GM18511 (cell line): ENCODE data around the gene GPR152.
"Not testable (repeated sequence)": the region's sequence is repeated elsewhere in the genome, so short reads cannot be mapped to it uniquely, and the experiment has no call there.

ENCODE experiments used
- ATAC-seq: cut with Tn5 transposase; IDR thresholded peaks from one replicate; pipeline ENCODE4 v1.9.1; 2021; ENCODE audit warnings: mild to moderate bottlenecking, moderate library complexity; ENCODE audit not compliant: unreplicated experiment

Gene GPR152

GRCh38 chr11:67410984-67411784, 41.3 kb downstream of the GPR152 start:
- ATAC-seq, result no peak

GRCh38 chr11:67410369-67410831, 42.1 kb downstream of the GPR152 start:
- no peak for ATAC-seq

- no peak for ATAC-seq
Observed at GRCh38 chr11:67409781-67410368, 42.7 kb downstream of the GPR152 start.

GRCh38 chr11:67409261-67409666, 43.3 kb downstream of the GPR152 start:
- peak; percentile 53 for ATAC-seq

- ATAC-seq, result no peak
Observed at GRCh38 chr11:67408437-67409200, 43.9 kb downstream of the GPR152 start.

GRCh38 chr11:67407688-67408163, 44.8 kb downstream of the GPR152 start:
- no peak for ATAC-seq

- ATAC-seq, result no peak
Observed at GRCh38 chr11:67406969-67407687, 45.4 kb downstream of the GPR152 start.

- no peak for ATAC-seq
Observed at GRCh38 chr11:67406420-67406968, 46.0 kb downstream of the GPR152 start.

GRCh38 chr11:67405688-67406339, 46.7 kb downstream of the GPR152 start:
- ATAC-seq, result no peak

GRCh38 chr11:67405196-67405567, 47.3 kb downstream of the GPR152 start:
- no peak for ATAC-seq

GRCh38 chr11:67404515-67405195, 47.9 kb downstream of the GPR152 start:
- ATAC-seq, result no peak

- ATAC-seq, result not testable (repeated sequence)
Observed at GRCh38 chr11:67403085-67403484, 49.4 kb downstream of the GPR152 start.

GRCh38 chr11:67402192-67402839, 50.2 kb downstream of the GPR152 start:
- ATAC-seq, result not testable (repeated sequence)

GRCh38 chr11:67401495-67402191, 50.9 kb downstream of the GPR152 start, which contains the start of gene PPP1CA:
PPP1CA (minus strand) TSS chr11:67401858; CDS start chr11:67401782, 76 bp downstream.
- ATAC-seq, result peak; percentile 67
